GM12878 (cell line): ENCODE measurements around the gene KCNB1. TPM values are rescaled to one million over a fixed set of nuclear protein-coding genes. Genes with fewer than 3 reads are reported as not detected.

Source experiments
- ATAC-seq: fragments of 200-7000 bp; cut with Tn5 transposase; 3 replicates; pipeline ENCODE4 v1.9.1; 2020; ENCODE audit warnings: mild to moderate bottlenecking, moderate library complexity
- BruUV-seq: library from RNA; stranded (reverse); fragments of 400-500 nt; replicated peaks from 2 replicates; lab custom pipeline; 2021; lab: Mats Ljungman, UMichigan
- CTCF ChIA-PET: fragments of 300-600 bp; sonication (Branson Sonifier 250); formaldehyde crosslinking; extraction: SDS; loops from one replicate; lab custom pipeline; 2021; ENCODE audit warnings: inconsistent platforms; lab: Yijun Ruan, JAX
- POLR2A ChIA-PET: fragments of 350-600 bp; formaldehyde crosslinking; extraction: SDS; loops from one replicate; lab custom pipeline; 2021; ENCODE audit warnings: inconsistent platforms; lab: Charles Lee
- RAD21 ChIA-PET: fragments of 300-600 bp; sonication (Branson Sonifier 250); formaldehyde crosslinking; loops from one replicate; lab custom pipeline; 2023; ENCODE audit warnings: antibody characterized with exemption; ENCODE audit not compliant: unreplicated experiment; lab: Charles Lee
- SMC1A ChIA-PET: fragments of 300-600 bp; sonication (Branson Sonifier 250); formaldehyde crosslinking; loops from one replicate; lab custom pipeline; 2023; ENCODE audit not compliant: unreplicated experiment, uncharacterized antibody; lab: Charles Lee
- DNase-seq: peaks from one replicate; pipeline ENCODE4 v3.0.0-alpha.2; 2011; ENCODE audit warnings: low read depth, low spot score
- FAIRE-seq: peaks from 3 replicates; lab custom pipeline; 2011; peaks lifted over from hg19 to GRCh38; lab: Jason Lieb, UNC
- H2AFZ ChIP-seq: 2 replicates; pipeline ENCODE4 v1.6.0; 2011; ENCODE audit warnings: low read depth, low read length, control low read depth; ENCODE audit not compliant: control insufficient read depth
- H3K27ac ChIP-seq: 2 replicates; pipeline ENCODE4 v1.5.1; 2011; ENCODE audit warnings: control low read depth; ENCODE audit not compliant: control insufficient read depth, insufficient read depth
- H3K27me3 ChIP-seq, 2 experiments: replicated peaks in 1 of 2; 2 replicates each; pipeline versions ENCODE4 v1.6.0 to v1.6.1; 2011; ENCODE audit warnings: low read length in 1 of 2; ENCODE audit not compliant: control insufficient read depth in 2 of 2, insufficient read depth in 2 of 2
- H3K36me3 ChIP-seq, 2 experiments: 2 replicates each; pipeline ENCODE4 v1.5.1; 2011; ENCODE audit warnings: low read length in 1 of 2; ENCODE audit not compliant: control insufficient read depth in 2 of 2, insufficient read depth in 2 of 2
- H3K4me1 ChIP-seq: 2 replicates; pipeline ENCODE4 v1.6.1; 2011; ENCODE audit warnings: mild to moderate bottlenecking, low read length, moderate library complexity, mixed read lengths; ENCODE audit not compliant: control insufficient read depth, insufficient read depth
- H3K4me2 ChIP-seq: 2 replicates; pipeline ENCODE4 v1.6.0; 2011; ENCODE audit warnings: control low read depth; ENCODE audit not compliant: control insufficient read depth, insufficient read depth
- H3K4me3 ChIP-seq: fragments of 200-600 bp; sonication (generic); 2 replicates; pipeline ENCODE4 v1.5.1; 2016
- H3K79me2 ChIP-seq: 2 replicates; pipeline ENCODE4 v1.6.0; 2011; ENCODE audit warnings: low read length; ENCODE audit not compliant: control insufficient read depth, insufficient read depth
- H3K9ac ChIP-seq: 2 replicates; pipeline ENCODE4 v1.8.0; 2011; ENCODE audit warnings: low read length, control low read depth, mixed read lengths; ENCODE audit not compliant: control insufficient read depth, insufficient read depth
- H3K9me3 ChIP-seq: replicated peaks from 3 replicates; pipeline ENCODE4 v1.5.1; 2011; ENCODE audit warnings: mild to moderate bottlenecking, low read length; ENCODE audit not compliant: control insufficient read depth, insufficient read depth
- H4K20me1 ChIP-seq: 2 replicates; pipeline ENCODE4 v1.6.0; 2011; ENCODE audit not compliant: control insufficient read depth, insufficient read depth
- ATF3 ChIP-seq: IDR thresholded peaks from 2 replicates; pipeline ENCODE4 v1.6.1; 2011; ENCODE audit warnings: low read depth, mild to moderate bottlenecking, low read length, moderate library complexity, borderline replicate concordance; ENCODE audit errors: extremely low read depth
- FOXK2 ChIP-seq: fragments of 450-650 bp; IDR thresholded peaks from 2 replicates; pipeline ENCODE4 v1.6.1; 2017; ENCODE audit warnings: mild to moderate bottlenecking, moderate library complexity
- HDAC2 ChIP-seq: fragments of 200-600 bp; sonication (generic); IDR thresholded peaks from 2 replicates; pipeline ENCODE4 v1.6.1; 2017
- LARP7 ChIP-seq: fragments of 450-650 bp; IDR thresholded peaks from 2 replicates; pipeline ENCODE4 v1.6.1; 2017; ENCODE audit warnings: mild to moderate bottlenecking
- MEF2B ChIP-seq: fragments of 450-650 bp; IDR thresholded peaks from 2 replicates; pipeline ENCODE4 v1.6.1; 2018; ENCODE audit warnings: mild to moderate bottlenecking, moderate library complexity; ENCODE audit not compliant: partially characterized antibody, poor library complexity, severe bottlenecking
- MXI1 ChIP-seq: fragments of 150-350 bp; IDR thresholded peaks from 2 replicates; pipeline ENCODE4 v1.6.1; 2011; ENCODE audit warnings: low read depth, mild to moderate bottlenecking, inconsistent platforms, low read length, improper control_type of control experiment
- SRF ChIP-seq, 2 experiments: IDR thresholded peaks; 2 replicates each; pipeline ENCODE4 v1.6.1; 2011; ENCODE audit warnings: low read depth in 2 of 2, low read length in 2 of 2, mild to moderate bottlenecking in 1 of 2, moderate library complexity in 1 of 2
- ZBTB40 ChIP-seq: fragments of 450-650 bp; IDR thresholded peaks from 2 replicates; pipeline ENCODE4 v1.6.1; 2016; ENCODE audit warnings: mild to moderate bottlenecking, moderate library complexity, borderline replicate concordance
- ZNF207 ChIP-seq: fragments of 450-650 bp; IDR thresholded peaks from 2 replicates; pipeline ENCODE4 v1.6.1; 2014; ENCODE audit warnings: antibody characterized with exemption, mild to moderate bottlenecking, borderline replicate concordance
- ZSCAN29 ChIP-seq: fragments of 450-650 bp; IDR thresholded peaks from 2 replicates; pipeline ENCODE4 v1.6.1; 2017; ENCODE audit warnings: mild to moderate bottlenecking, moderate library complexity
- WGBS: methylation state at CpG from one replicate; pipeline ENCODE4 v1.1.6; 2016; ENCODE audit warnings: low lambda C conversion rate; ENCODE audit not compliant: insufficient replicate concordance, insufficient coverage; ENCODE audit errors: missing lambda C conversion rate; 5-methylcytosine and 5-hydroxymethylcytosine counted together
- in situ Hi-C: fragments of 300-500 bp; cut with MboI; formaldehyde crosslinking; loops from 9 replicates; pipeline ENCODE4 v1.14.3; 2018; ENCODE audit warnings: mixed read lengths
- intact Hi-C: fragments of 100-400 bp; cut with micrococcal nuclease; formaldehyde crosslinking; loops from one replicate; pipeline ENCODE4 v1.14.2; 2022; ENCODE audit not compliant: unreplicated experiment
- polyA plus RNA-seq, 11 experiments: library from polyadenylated mRNA; depleted of rRNA in 4 of 11; unstranded in 6 of 11; stranded (reverse) in 5 of 11; fragments of >200 nt; fragmentation: Nextera tagmentation in 4 of 11; fragmentation: Illumina TruSeq in 1 of 11; extraction: Ambion mirVana in 4 of 11; extraction: Trizol in 1 of 11; gene quantifications; 1 replicate in 1 of 11; 2 replicates in 10 of 11; pipeline versions ENCODE4 v1.2.1 to v1.2.3, GENCODE V29; 2011 to 2016; ENCODE audit warnings: inconsistent platforms in 2 of 11, missing spikeins in 2 of 11, low read depth in 1 of 11
- total RNA-seq, 4 experiments: library from RNA; depleted of rRNA in 3 of 4; stranded (reverse); fragments of >200 nt in 3 of 4; fragmentation: Illumina TruSeq in 1 of 4; extraction: Trizol in 1 of 4; gene quantifications; 2 replicates each; pipeline versions ENCODE4 v1.2.1 to v1.2.3, GENCODE V29; 2013 to 2021
- TF ChIP-seq, protein P1 (sequence below): fragments of 450-650 bp; formaldehyde crosslinking; IDR thresholded peaks from 2 replicates; pipeline ENCODE4 v1.5.0; 2022; ENCODE audit warnings: mild to moderate bottlenecking, missing genetic modification characterization

The KCNB1 gene
- total and polyA plus RNA-seq, 10 of the 15 experiments (the other 5 are each of a cell fraction or from before 2014, with no cell fraction given), result 0.02 to 0.08 (median 0.03) TPM; not detected in 7

- TF ChIP-seq, protein P1, sequence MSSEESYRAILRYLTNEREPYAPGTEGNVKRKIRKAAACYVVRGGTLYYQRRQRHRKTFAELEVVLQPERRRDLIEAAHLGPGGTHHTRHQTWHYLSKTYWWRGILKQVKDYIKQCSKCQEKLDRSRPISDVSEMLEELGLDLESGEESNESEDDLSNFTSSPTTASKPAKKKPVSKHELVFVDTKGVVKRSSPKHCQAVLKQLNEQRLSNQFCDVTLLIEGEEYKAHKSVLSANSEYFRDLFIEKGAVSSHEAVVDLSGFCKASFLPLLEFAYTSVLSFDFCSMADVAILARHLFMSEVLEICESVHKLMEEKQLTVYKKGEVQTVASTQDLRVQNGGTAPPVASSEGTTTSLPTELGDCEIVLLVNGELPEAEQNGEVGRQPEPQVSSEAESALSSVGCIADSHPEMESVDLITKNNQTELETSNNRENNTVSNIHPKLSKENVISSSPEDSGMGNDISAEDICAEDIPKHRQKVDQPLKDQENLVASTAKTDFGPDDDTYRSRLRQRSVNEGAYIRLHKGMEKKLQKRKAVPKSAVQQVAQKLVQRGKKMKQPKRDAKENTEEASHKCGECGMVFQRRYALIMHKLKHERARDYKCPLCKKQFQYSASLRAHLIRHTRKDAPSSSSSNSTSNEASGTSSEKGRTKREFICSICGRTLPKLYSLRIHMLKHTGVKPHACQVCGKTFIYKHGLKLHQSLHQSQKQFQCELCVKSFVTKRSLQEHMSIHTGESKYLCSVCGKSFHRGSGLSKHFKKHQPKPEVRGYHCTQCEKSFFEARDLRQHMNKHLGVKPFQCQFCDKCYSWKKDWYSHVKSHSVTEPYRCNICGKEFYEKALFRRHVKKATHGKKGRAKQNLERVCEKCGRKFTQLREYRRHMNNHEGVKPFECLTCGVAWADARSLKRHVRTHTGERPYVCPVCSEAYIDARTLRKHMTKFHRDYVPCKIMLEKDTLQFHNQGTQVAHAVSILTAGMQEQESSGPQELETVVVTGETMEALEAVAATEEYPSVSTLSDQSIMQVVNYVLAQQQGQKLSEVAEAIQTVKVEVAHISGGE (CRISPR knock-in tag), result no peak
- TF ChIP-seq MXI1 (no peak), FOXK2 (no peak), HDAC2 (no peak), ATF3 (no peak), LARP7 (no peak), ZNF207 (no peak), ZSCAN29 (no peak), SRF (IDR thresholded peaks at IDR 0.05; ENCODE audit: low read depth in 2 of 2, low read length in 2 of 2) (no peak)
These were observed 105.1 kb downstream of the KCNB1 start (continued) for GRCh38 chr20:49377326-49377725.

DNA sequence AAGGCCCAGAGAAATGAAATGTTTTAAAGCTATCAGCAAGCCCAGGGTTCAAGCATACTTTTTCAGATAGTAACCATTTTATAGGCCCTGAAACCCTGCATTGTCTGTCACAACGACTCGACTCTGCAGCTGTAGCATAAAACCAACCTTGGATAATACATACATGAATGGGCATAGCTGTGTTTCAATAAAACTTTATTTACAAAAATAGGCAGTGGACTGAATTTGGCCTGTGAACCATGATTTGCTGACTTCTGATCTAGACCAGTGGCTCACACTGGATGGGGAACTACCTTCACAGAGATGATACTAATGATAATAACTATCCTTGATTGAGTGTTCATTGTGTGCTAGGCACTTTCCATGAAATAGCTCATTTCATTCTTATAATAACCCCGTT is 107.3 kb downstream of the KCNB1 start:
- Histone ChIP-seq H3K4me3 (no peak overlapping the region), H3K4me2 (no peak overlapping the region), H4K20me1 (no peaks in the 10 kb centered on the region), H3K9me3 (no peaks in the 10 kb centered on the region; the same call in 2 of the 3 replicates), H3K9ac (no peak overlapping the region), H3K4me1 (no peaks in the 10 kb centered on the region), H3K36me3 (no peaks in the 10 kb centered on the region), H3K27ac (no peak overlapping the region), H3K27me3 (peaks cover 0 to 2% of the 10 kb centered on the region in 2 experiments; a peak in 1 of 4 replicates), H2AFZ (no peak overlapping the region), H3K79me2 (no peaks in the 10 kb centered on the region)
- intact Hi-C loops (no loop called here), in situ Hi-C loops (no loop called here)
- ChIA-PET CTCF (interaction anchor here (0.5 to 3.2 kb wide), 2 partner anchors 9 to 470 kb away, joined by 4 to 24 read pairs; no protein-coding TSS in a partner anchor), SMC1A (interaction anchor here (0.6 kb wide), 1 partner anchor 181 kb away, joined by 3 read pairs; no protein-coding TSS in a partner anchor), RAD21 (no interaction called here), POLR2A (no interaction called here)
- no peak for FAIRE-seq
- DNase-seq, result no peak
- WGBS, result 4% methylated on average over 3 of the region's 3 CpGs
- BruUV-seq, result no TSS peak
- ATAC-seq, result no peak
- TF ChIP-seq MEF2B (no peak), ZBTB40 (0 out of 2 replicates have a peak, but pooled peaks have one; percentile 32)
